Chondrocyte (in vitro differentiated cells): ENCODE data around the gene PTAFR. TPM values are rescaled to one million over a fixed set of nuclear protein-coding genes. Genes with fewer than 3 reads are reported as not detected.

Source experiments
- DNase-seq: peaks from one replicate; pipeline ENCODE4 v3.0.0; 2021; ENCODE audit warnings: mixed read lengths, low spot score
- H3K27ac Mint-ChIP-seq: one replicate; pipeline ENCODE4 v1.8.0; 2021; ENCODE audit warnings: mild to moderate bottlenecking, moderate library complexity, mixed read lengths; ENCODE audit not compliant: unreplicated experiment
- H3K27me3 Mint-ChIP-seq: 2 replicates; pipeline ENCODE4 v1.8.0; 2021; ENCODE audit warnings: low read depth, mixed read lengths
- H3K36me3 Mint-ChIP-seq: 2 replicates; pipeline ENCODE4 v1.8.0; 2021; ENCODE audit warnings: low read depth, mixed read lengths
- H3K4me1 Mint-ChIP-seq: 2 replicates; pipeline ENCODE4 v1.8.0; 2021; ENCODE audit warnings: low read depth, mild to moderate bottlenecking, mixed read lengths
- H3K4me3 Mint-ChIP-seq: one replicate; pipeline ENCODE4 v1.8.0; 2021; ENCODE audit warnings: mild to moderate bottlenecking, moderate library complexity, mixed read lengths; ENCODE audit not compliant: unreplicated experiment
- H3K9me3 Mint-ChIP-seq: 2 replicates; pipeline ENCODE4 v1.8.0; 2021; ENCODE audit warnings: low read depth, mixed read lengths
- CTCF ChIP-seq: fragments of 200-600 bp; sonication (generic); IDR thresholded peaks from 2 replicates; pipeline ENCODE4 v1.5.0; 2021; ENCODE audit warnings: antibody characterized with exemption, mild to moderate bottlenecking, moderate library complexity
- total RNA-seq: library from RNA; stranded (reverse); gene quantifications from 3 replicates; pipeline ENCODE4 v1.2.1, GENCODE V29; 2021

The PTAFR gene
- total RNA-seq, 1 donor from 2014 or later = 0.07 TPM

- no peaks in the 10 kb centered on the region for H3K36me3 Mint-ChIP-seq
- no peak for TF ChIP-seq CTCF
- H3K4me3 Mint-ChIP-seq = no peak overlapping the region
- H3K27ac Mint-ChIP-seq = no peak overlapping the region
- peaks cover 6% of the 10 kb centered on the region for H3K27me3 Mint-ChIP-seq
- H3K9me3 Mint-ChIP-seq = no peaks in the 10 kb centered on the region
- no peak for DNase-seq
- H3K4me1 Mint-ChIP-seq = no peaks in the 10 kb centered on the region
These were observed 3.1 kb downstream of the PTAFR start for GRCh38 chr1:28173151-28173979.

- Mint-ChIP-seq H3K36me3 (no peaks in the 10 kb centered on the region), H3K4me1 (no peaks in the 10 kb centered on the region), H3K27me3 (peaks cover 6% of the 10 kb centered on the region), H3K4me3 (no peak overlapping the region), H3K9me3 (no peaks in the 10 kb centered on the region), H3K27ac (no peak overlapping the region)
- no peak for DNase-seq
- TF ChIP-seq CTCF = no peak
These were observed 3.8 kb downstream of the PTAFR start for GRCh38 chr1:28172713-28173150.

- H3K9me3 Mint-ChIP-seq = no peaks in the 10 kb centered on the region
- H3K27ac Mint-ChIP-seq = no peak overlapping the region
- no peaks in the 10 kb centered on the region for H3K36me3 Mint-ChIP-seq
- no peak overlapping the region for H3K4me3 Mint-ChIP-seq
- TF ChIP-seq CTCF = no peak
- H3K4me1 Mint-ChIP-seq = no peaks in the 10 kb centered on the region
- H3K27me3 Mint-ChIP-seq = no peaks in the 10 kb centered on the region
- no peak for DNase-seq
These were observed 5.2 kb downstream of the PTAFR start for GRCh38 chr1:28171246-28171645.

- Mint-ChIP-seq H3K9me3 (peaks cover 3% of the 10 kb centered on the region), H3K27me3 (no peaks in the 10 kb centered on the region), H3K27ac (no peak overlapping the region), H3K36me3 (no peaks in the 10 kb centered on the region), H3K4me3 (no peak overlapping the region), H3K4me1 (no peaks in the 10 kb centered on the region)
- no peak for TF ChIP-seq CTCF
- DNase-seq = no peak
These were observed 6.4 kb downstream of the PTAFR start for GRCh38 chr1:28170001-28170596.

- Mint-ChIP-seq H3K4me3 (no peak overlapping the region), H3K27me3 (peaks cover 2% of the 10 kb centered on the region), H3K27ac (no peak overlapping the region), H3K9me3 (peaks cover 3% of the 10 kb centered on the region), H3K36me3 (no peaks in the 10 kb centered on the region), H3K4me1 (peaks cover 7% of the 10 kb centered on the region)
- TF ChIP-seq CTCF = no peak
- DNase-seq = no peak
These were observed 12.9 kb downstream of the PTAFR start for GRCh38 chr1:28163496-28164161.
